ENCODE data around the gene LMAN1.

GRCh38 chr18:59376351-59376935 lies 17.4 kb upstream of the LMAN1 start:
- TF ChIP-seq, protein P1, sequence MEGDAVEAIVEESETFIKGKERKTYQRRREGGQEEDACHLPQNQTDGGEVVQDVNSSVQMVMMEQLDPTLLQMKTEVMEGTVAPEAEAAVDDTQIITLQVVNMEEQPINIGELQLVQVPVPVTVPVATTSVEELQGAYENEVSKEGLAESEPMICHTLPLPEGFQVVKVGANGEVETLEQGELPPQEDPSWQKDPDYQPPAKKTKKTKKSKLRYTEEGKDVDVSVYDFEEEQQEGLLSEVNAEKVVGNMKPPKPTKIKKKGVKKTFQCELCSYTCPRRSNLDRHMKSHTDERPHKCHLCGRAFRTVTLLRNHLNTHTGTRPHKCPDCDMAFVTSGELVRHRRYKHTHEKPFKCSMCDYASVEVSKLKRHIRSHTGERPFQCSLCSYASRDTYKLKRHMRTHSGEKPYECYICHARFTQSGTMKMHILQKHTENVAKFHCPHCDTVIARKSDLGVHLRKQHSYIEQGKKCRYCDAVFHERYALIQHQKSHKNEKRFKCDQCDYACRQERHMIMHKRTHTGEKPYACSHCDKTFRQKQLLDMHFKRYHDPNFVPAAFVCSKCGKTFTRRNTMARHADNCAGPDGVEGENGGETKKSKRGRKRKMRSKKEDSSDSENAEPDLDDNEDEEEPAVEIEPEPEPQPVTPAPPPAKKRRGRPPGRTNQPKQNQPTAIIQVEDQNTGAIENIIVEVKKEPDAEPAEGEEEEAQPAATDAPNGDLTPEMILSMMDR (IDR thresholded peaks at IDR 0.05; ENCODE audit: low read length) = no peak
- TF ChIP-seq EZH2 (IDR thresholded peaks at IDR 0.05; ENCODE audit: borderline replicate concordance, low read length) = no peak
